VCaP (cell line): ENCODE measurements around the gene SORCS3.

Experiments used
- H3K27ac ChIP-seq: fragments of 450-650 bp; 2 replicates; pipeline ENCODE4 v1.5.1; 2017
- CTCF ChIP-seq: fragments of 450-650 bp; conservative IDR thresholded peaks from 2 replicates; pipeline ENCODE4 v1.5.1; 2017; ENCODE audit warnings: mild to moderate bottlenecking, moderate library complexity

Gene SORCS3

GRCh38 chr10:105207476-105207995, 566.4 kb downstream of the SORCS3 start:
- no peak for TF ChIP-seq CTCF

GRCh38 chr10:105210546-105210945, 569.5 kb downstream of the SORCS3 start:
- no peak for TF ChIP-seq CTCF
- no peak overlapping the region for H3K27ac ChIP-seq

More at GRCh38 chr10:105207476-105207995, 566.4 kb downstream of the SORCS3 start:
- H3K27ac ChIP-seq, result no peak overlapping the region

GRCh38 chr10:105237685-105238084, 596.6 kb downstream of the SORCS3 start:
- no peak overlapping the region for H3K27ac ChIP-seq
- no peak for TF ChIP-seq CTCF

- no peak for TF ChIP-seq CTCF
- no peak overlapping the region; the same call in 1 of the 2 replicates for H3K27ac ChIP-seq
Observed at GRCh38 chr10:105239311-105240219, 598.5 kb downstream of the SORCS3 start.

GRCh38 chr10:105241254-105241653, 600.2 kb downstream of the SORCS3 start:
- no peak overlapping the region for H3K27ac ChIP-seq
- TF ChIP-seq CTCF, result no peak

- no peak overlapping the region for H3K27ac ChIP-seq
- TF ChIP-seq CTCF, result no peak
Observed at GRCh38 chr10:105243381-105243780, 602.3 kb downstream of the SORCS3 start.

- no peak overlapping the region for H3K27ac ChIP-seq
- TF ChIP-seq CTCF, result no peak
Observed at GRCh38 chr10:105243825-105244224, 602.7 kb downstream of the SORCS3 start.
